IPS-18a (cell line): ENCODE data around the gene ARID5A.

Experiments used
- H3K27ac ChIP-seq: one replicate; pipeline ENCODE4 v1.5.1; 2013; ENCODE audit warnings: low read length
- H3K27me3 ChIP-seq: one replicate; pipeline ENCODE4 v1.6.1; 2013; ENCODE audit warnings: mild to moderate bottlenecking, low read length; ENCODE audit not compliant: control insufficient read depth, insufficient read depth
- H3K36me3 ChIP-seq: one replicate; pipeline ENCODE4 v1.6.1; 2013; ENCODE audit warnings: low read depth, low read length; ENCODE audit not compliant: control insufficient read depth
- H3K4me1 ChIP-seq: one replicate; pipeline ENCODE4 v1.6.1; 2013; ENCODE audit warnings: low read depth, low read length; ENCODE audit not compliant: control insufficient read depth
- H3K4me3 ChIP-seq: one replicate; pipeline ENCODE4 v1.5.1; 2013; ENCODE audit warnings: low read length
- H3K9ac ChIP-seq: one replicate; pipeline ENCODE4 v1.6.1; 2013; ENCODE audit warnings: mild to moderate bottlenecking, low read length, moderate library complexity
- H3K9me3 ChIP-seq: one replicate; pipeline ENCODE4 v1.6.1; 2013; ENCODE audit warnings: low read depth, low read length; ENCODE audit not compliant: control insufficient read depth

The ARID5A gene

GRCh38 chr2:96500385-96501066 lies 36.0 kb upstream of the ARID5A start:
- H3K27me3 ChIP-seq = no peaks in the 10 kb centered on the region
- no peaks in the 10 kb centered on the region for H3K36me3 ChIP-seq
- H3K9ac ChIP-seq = no peak overlapping the region
- H3K27ac ChIP-seq = no peak overlapping the region
- H3K4me3 ChIP-seq = no peak overlapping the region
- H3K9me3 ChIP-seq = no peaks in the 10 kb centered on the region
- H3K4me1 ChIP-seq = no peaks in the 10 kb centered on the region

DNA sequence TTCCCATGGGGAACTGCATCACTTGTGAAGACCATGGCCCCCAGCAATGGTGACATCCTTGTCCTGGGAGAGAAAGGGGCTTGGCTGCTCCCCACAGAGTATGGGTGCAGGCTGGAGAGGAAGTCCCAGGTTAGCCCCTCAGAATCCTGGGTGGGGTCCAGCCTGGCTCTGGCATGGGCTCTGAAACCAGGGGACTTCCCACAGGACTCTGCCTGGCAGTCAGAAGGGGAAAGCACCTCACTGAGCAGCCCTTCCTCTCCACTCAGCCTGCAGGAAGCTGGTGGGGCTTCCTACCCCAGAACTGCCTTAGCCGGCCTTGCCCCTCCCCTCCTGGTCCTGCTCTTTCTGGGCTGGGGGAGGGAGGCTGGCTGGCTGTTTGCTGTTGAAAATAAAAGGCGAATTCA lies 35.1 kb upstream of the ARID5A start:
- Histone ChIP-seq H3K9me3 (no peaks in the 10 kb centered on the region), H3K4me1 (no peaks in the 10 kb centered on the region), H3K9ac (no peak overlapping the region), H3K27ac (no peak overlapping the region), H3K4me3 (no peak overlapping the region), H3K36me3 (no peaks in the 10 kb centered on the region), H3K27me3 (no peaks in the 10 kb centered on the region)

GRCh38 chr2:96501886-96502810 lies 34.4 kb upstream of the ARID5A start:
- Histone ChIP-seq H3K9ac (no peak overlapping the region), H3K27ac (no peak overlapping the region), H3K36me3 (no peaks in the 10 kb centered on the region), H3K27me3 (no peaks in the 10 kb centered on the region), H3K4me1 (no peaks in the 10 kb centered on the region), H3K9me3 (no peaks in the 10 kb centered on the region), H3K4me3 (no peak overlapping the region)

GRCh38 chr2:96502891-96503636 lies 33.5 kb upstream of the ARID5A start:
- H3K9me3 ChIP-seq = no peaks in the 10 kb centered on the region

GRCh38 chr2:96503637-96504243 lies 32.8 kb upstream of the ARID5A start:
- Histone ChIP-seq H3K4me1 (no peaks in the 10 kb centered on the region), H3K4me3 (no peak overlapping the region), H3K9ac (no peak overlapping the region), H3K27ac (no peak overlapping the region), H3K27me3 (peaks cover 6% of the 10 kb centered on the region), H3K9me3 (no peaks in the 10 kb centered on the region), H3K36me3 (no peaks in the 10 kb centered on the region)

More at GRCh38 chr2:96502891-96503636, 33.5 kb upstream of the ARID5A start:
- H3K27me3 ChIP-seq = no peaks in the 10 kb centered on the region
- H3K36me3 ChIP-seq = no peaks in the 10 kb centered on the region
- H3K4me3 ChIP-seq = no peak overlapping the region
- H3K27ac ChIP-seq = no peak overlapping the region
- no peak overlapping the region for H3K9ac ChIP-seq
- no peaks in the 10 kb centered on the region for H3K4me1 ChIP-seq

- Histone ChIP-seq H3K9ac (no peak within 1 kb of the TSS), H3K9me3 (no peaks in the 10 kb centered on the region), H3K27me3 (peaks cover 12% of the 10 kb centered on the region), H3K4me1 (no peaks in the 10 kb centered on the region), H3K36me3 (no peaks in the 10 kb centered on the region), H3K27ac (no peak within 1 kb of the TSS), H3K4me3 (no peak within 1 kb of the TSS)
Observed at GRCh38 chr2:96505231-96505889, 31.2 kb upstream of the ARID5A start, which contains the start of gene NEURL3. Gene NEURL3 (minus strand): TSS chr2:96505357. CDS start chr2:96505286, 71 bp downstream.

DNA sequence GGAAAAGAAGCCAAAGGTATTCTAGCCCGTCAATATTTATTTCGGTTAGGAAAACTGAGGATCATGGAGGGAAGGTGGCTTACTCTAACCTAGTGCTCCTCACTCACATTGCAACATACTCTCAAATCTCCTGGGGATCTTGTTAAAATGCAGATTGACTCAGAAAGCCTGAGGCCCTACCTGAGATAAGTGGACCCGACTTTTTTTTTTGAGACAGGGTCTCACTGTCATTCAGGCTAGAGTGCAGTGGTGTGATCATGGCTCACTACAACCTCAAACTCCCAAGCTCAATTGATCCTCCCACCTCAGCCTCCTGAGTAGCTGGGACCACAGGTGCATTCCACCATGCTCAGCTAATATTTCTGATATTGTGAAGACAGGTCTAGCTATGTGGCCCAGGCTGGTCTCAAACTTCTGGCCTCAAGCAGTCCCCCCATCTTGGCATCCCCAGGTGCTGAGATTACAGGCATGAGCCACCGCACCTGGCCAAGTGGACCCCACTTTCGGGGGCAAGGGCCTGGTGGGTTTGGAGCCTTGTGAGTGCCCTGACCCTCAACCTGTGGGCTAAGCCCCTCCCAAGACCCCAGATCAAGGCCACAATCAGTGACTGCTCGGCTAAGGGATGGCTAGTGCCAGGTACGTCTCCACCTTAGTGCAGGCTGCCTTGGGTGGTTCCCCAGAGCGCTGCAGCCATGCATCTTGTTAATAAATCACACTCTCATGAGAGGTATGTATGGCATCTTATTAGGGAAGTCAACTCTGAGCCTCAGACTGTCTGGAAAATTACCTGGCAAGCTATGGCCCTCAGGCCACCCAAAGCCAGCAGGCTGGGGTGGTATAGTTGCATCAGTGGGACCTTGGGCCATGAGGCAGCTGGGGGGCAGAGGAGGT lies 30.3 kb upstream of the ARID5A start:
- Histone ChIP-seq H3K36me3 (no peaks in the 10 kb centered on the region), H3K27me3 (peaks cover 12% of the 10 kb centered on the region), H3K4me3 (no peak overlapping the region), H3K4me1 (no peaks in the 10 kb centered on the region), H3K9ac (no peak overlapping the region), H3K27ac (no peak overlapping the region), H3K9me3 (no peaks in the 10 kb centered on the region)

GRCh38 chr2:96506907-96507240 lies 29.7 kb upstream of the ARID5A start:
- H3K36me3 ChIP-seq = no peaks in the 10 kb centered on the region
- no peaks in the 10 kb centered on the region for H3K4me1 ChIP-seq
- no peak overlapping the region for H3K9ac ChIP-seq
- H3K9me3 ChIP-seq = no peaks in the 10 kb centered on the region
- no peak overlapping the region for H3K4me3 ChIP-seq
- H3K27me3 ChIP-seq = peaks cover 12% of the 10 kb centered on the region
- no peak overlapping the region for H3K27ac ChIP-seq

DNA sequence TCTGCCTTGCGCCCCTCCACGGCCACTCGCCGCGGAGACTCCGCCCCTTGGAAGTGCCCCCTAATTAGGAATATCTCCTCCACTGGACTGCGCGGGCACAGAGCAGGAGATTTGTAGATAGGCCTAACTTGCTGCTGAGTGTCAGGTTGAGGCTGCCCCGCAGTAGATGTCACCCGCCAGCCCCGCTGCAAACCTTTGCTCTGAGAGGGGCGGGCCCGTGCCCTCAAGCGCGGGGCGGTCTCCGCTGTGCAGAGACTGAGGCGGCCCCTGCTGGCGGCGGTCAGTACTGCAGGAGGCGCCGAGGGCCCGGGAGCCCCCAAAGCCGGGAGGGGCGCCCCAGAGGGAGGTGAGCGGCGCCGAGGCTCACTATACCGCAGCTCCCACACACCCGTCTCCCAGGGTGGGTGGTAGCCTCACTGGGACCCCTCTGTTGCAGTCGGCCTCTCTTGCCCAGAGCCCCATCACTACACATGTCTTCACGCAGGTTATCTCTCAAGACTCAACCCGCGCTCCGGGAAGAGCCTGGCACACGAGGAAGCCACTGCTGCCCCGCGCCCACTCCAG lies 28.5 kb upstream of the ARID5A start:
- no peaks in the 10 kb centered on the region for H3K4me1 ChIP-seq
- H3K27ac ChIP-seq = no peak overlapping the region
- peaks cover 12% of the 10 kb centered on the region for H3K27me3 ChIP-seq
- H3K36me3 ChIP-seq = no peaks in the 10 kb centered on the region
- no peaks in the 10 kb centered on the region for H3K9me3 ChIP-seq
- H3K4me3 ChIP-seq = peak overlapping the region; percentile 14
- no peak overlapping the region for H3K9ac ChIP-seq

- Histone ChIP-seq H3K27me3 (peaks cover 12% of the 10 kb centered on the region), H3K9me3 (no peaks in the 10 kb centered on the region), H3K36me3 (no peaks in the 10 kb centered on the region), H3K4me1 (no peaks in the 10 kb centered on the region), H3K4me3 (peak overlapping the region; percentile 14), H3K9ac (no peak overlapping the region), H3K27ac (no peak overlapping the region)
Observed at GRCh38 chr2:96508521-96509113, 27.9 kb upstream of the ARID5A start.
